D721Med (cell line): ENCODE data around the gene ZFAND3.

Experiments
- DNase-seq: peaks from one replicate; pipeline ENCODE4 v3.0.0; 2011; ENCODE audit warnings: low spot score; ENCODE audit not compliant: insufficient read length
- FAIRE-seq: peaks from 2 replicates; lab custom pipeline; 2011; peaks lifted over from hg19 to GRCh38; lab: Jason Lieb, UNC
- CTCF ChIP-seq: IDR thresholded peaks from 2 replicates; pipeline ENCODE4 v1.5.1; 2012; ENCODE audit warnings: mild to moderate bottlenecking, control low read depth; ENCODE audit not compliant: insufficient read depth; ENCODE audit errors: missing control alignments

The ZFAND3 gene

GRCh38 chr6:37862992-37863391 is 43.5 kb downstream of the ZFAND3 start:
- no peak for DNase-seq
- TF ChIP-seq CTCF, result no peak
- FAIRE-seq, result no peak

- DNase-seq (no peak), FAIRE-seq (no peak)
- TF ChIP-seq CTCF, result no peak
These were observed 44.7 kb downstream of the ZFAND3 start for GRCh38 chr6:37864250-37864649.

GRCh38 chr6:37865504-37865903 is 46.0 kb downstream of the ZFAND3 start:
- no peak for FAIRE-seq
- TF ChIP-seq CTCF, result no peak
- DNase-seq, result no peak

GRCh38 chr6:37866590-37867507 is 47.3 kb downstream of the ZFAND3 start:
- no peak for TF ChIP-seq CTCF
- no peak for DNase-seq
- no peak for FAIRE-seq

- TF ChIP-seq CTCF, result no peak
- no peak for DNase-seq
- FAIRE-seq, result no peak
These were observed 48.4 kb downstream of the ZFAND3 start for GRCh38 chr6:37867756-37868446.

GRCh38 chr6:37868447-37868825 is 48.9 kb downstream of the ZFAND3 start:
- DNase-seq, result no peak
- FAIRE-seq, result no peak

More at GRCh38 chr6:37868447-37868825, 48.9 kb downstream of the ZFAND3 start:
- no peak for TF ChIP-seq CTCF
